OCI-LY1 (cell line): ENCODE results near the gene PIM3.

ENCODE experiments used
- H2AFZ ChIP-seq: fragments of 200-600 bp; sonication (generic), shearing (Covaris generic); 2 replicates; pipeline ENCODE4 v1.6.0; 2014; ENCODE audit warnings: antibody characterized with exemption, mild to moderate bottlenecking, low read length
- H3F3A ChIP-seq: fragments of 200-600 bp; sonication (generic), shearing (Covaris generic); 2 replicates; pipeline ENCODE4 v1.6.0; 2014; ENCODE audit warnings: mild to moderate bottlenecking, antibody characterized with exemption, low read length, moderate library complexity; ENCODE audit not compliant: insufficient read depth
- H3K27ac ChIP-seq: fragments of 200-600 bp; sonication (generic); 2 replicates; pipeline ENCODE4 v1.5.1; 2014; ENCODE audit warnings: low read length, mixed run types, mild to moderate bottlenecking, low read depth; ENCODE audit not compliant: poor library complexity, severe bottlenecking
- H3K27me3 ChIP-seq: fragments of 200-600 bp; sonication (generic); 2 replicates; pipeline ENCODE4 v1.6.0; 2014; ENCODE audit warnings: antibody characterized with exemption, mild to moderate bottlenecking, low read length, moderate library complexity; ENCODE audit not compliant: insufficient read depth
- H3K36me3 ChIP-seq: fragments of 200-600 bp; sonication (generic); 2 replicates; pipeline ENCODE4 v1.6.1; 2014; ENCODE audit warnings: mild to moderate bottlenecking, antibody characterized with exemption, low read length, moderate library complexity, mixed read lengths; ENCODE audit not compliant: insufficient read depth
- H3K4me1 ChIP-seq: fragments of 200-600 bp; sonication (generic); 2 replicates; pipeline ENCODE4 v1.5.1; 2014; ENCODE audit warnings: mild to moderate bottlenecking, low read length, moderate library complexity; ENCODE audit not compliant: insufficient read depth, severe bottlenecking
- H3K4me2 ChIP-seq: fragments of 200-600 bp; sonication (generic), shearing (Covaris generic); 2 replicates; pipeline ENCODE4 v1.6.1; 2014; ENCODE audit warnings: low read length
- H3K4me3 ChIP-seq: fragments of 200-600 bp; sonication (generic); 2 replicates; pipeline ENCODE4 v1.5.1; 2014; ENCODE audit warnings: low read length, low read depth, mild to moderate bottlenecking, mixed read lengths; ENCODE audit not compliant: poor library complexity, severe bottlenecking
- H3K79me2 ChIP-seq: fragments of 200-600 bp; shearing (Covaris generic); 2 replicates; pipeline ENCODE4 v1.6.1; 2016; ENCODE audit warnings: mixed run types, low read length, mixed read lengths; ENCODE audit not compliant: insufficient read depth
- H3K9ac ChIP-seq: fragments of 200-600 bp; sonication (generic), shearing (Covaris generic); 2 replicates; pipeline ENCODE4 v1.6.1; 2014; ENCODE audit warnings: mild to moderate bottlenecking, low read length, mixed read lengths
- H3K9me2 ChIP-seq: fragments of 200-600 bp; sonication (generic), shearing (Covaris generic); 2 replicates; pipeline ENCODE4 v1.6.1; 2014; ENCODE audit warnings: low read depth, mild to moderate bottlenecking, low read length, mixed read lengths
- H3K9me3 ChIP-seq: fragments of 200-600 bp; shearing (Covaris generic); 2 replicates; pipeline ENCODE4 v1.6.1; 2014; ENCODE audit warnings: low read length, mixed read lengths
- H4K20me1 ChIP-seq: fragments of 200-600 bp; sonication (generic), shearing (Covaris generic); 2 replicates; pipeline ENCODE4 v1.6.0; 2016; ENCODE audit warnings: mild to moderate bottlenecking, low read length; ENCODE audit not compliant: insufficient read depth
- CTCF ChIP-seq: fragments of 200-600 bp; sonication (generic), shearing (Covaris generic); IDR thresholded peaks from 2 replicates; pipeline ENCODE4 v1.5.1; 2017; ENCODE audit warnings: mild to moderate bottlenecking, antibody characterized with exemption, low read length, moderate library complexity, mixed read lengths
- EZH2 ChIP-seq: fragments of 200-600 bp; sonication (generic), shearing (Covaris generic); IDR thresholded peaks from 2 replicates; pipeline ENCODE4 v1.8.0; 2017; ENCODE audit warnings: borderline replicate concordance, mixed run types, mild to moderate bottlenecking, antibody characterized with exemption, low read length, moderate library complexity, mixed read lengths

PIM3 gene

GRCh38 chr22:49938565-49939136, 21.9 kb upstream of the PIM3 start:
- no peak for TF ChIP-seq EZH2
- TF ChIP-seq CTCF = no peak
- peaks cover 7% of the 10 kb centered on the region for H3K4me1 ChIP-seq
- no peaks in the 10 kb centered on the region for H4K20me1 ChIP-seq
- no peaks in the 10 kb centered on the region for H3K9me3 ChIP-seq
- no peak overlapping the region for H3K9ac ChIP-seq
- no peak overlapping the region for H3K4me3 ChIP-seq
- peaks cover 8% of the 10 kb centered on the region; the same call in 1 of the 2 replicates for H3K27me3 ChIP-seq
- H3K9me2 ChIP-seq = no peaks in the 10 kb centered on the region
- no peak overlapping the region for H2AFZ ChIP-seq
- H3F3A ChIP-seq = no peaks in the 10 kb centered on the region
- no peak overlapping the region for H3K4me2 ChIP-seq
- no peaks in the 10 kb centered on the region for H3K79me2 ChIP-seq
- H3K27ac ChIP-seq = no peak overlapping the region
- no peaks in the 10 kb centered on the region; the same call in 1 of the 2 replicates for H3K36me3 ChIP-seq

- no peak overlapping the region for H3K27ac ChIP-seq
- no peaks in the 10 kb centered on the region for H3K79me2 ChIP-seq
- H4K20me1 ChIP-seq = no peaks in the 10 kb centered on the region
- H3K36me3 ChIP-seq = no peaks in the 10 kb centered on the region; the same call in 1 of the 2 replicates
- no peak for TF ChIP-seq EZH2
- no peak for TF ChIP-seq CTCF
- no peak overlapping the region for H3K4me2 ChIP-seq
- no peaks in the 10 kb centered on the region for H3K9me3 ChIP-seq
- H3K4me3 ChIP-seq = no peak overlapping the region
- H3K27me3 ChIP-seq = peaks cover 8% of the 10 kb centered on the region; the same call in 1 of the 2 replicates
- H3K4me1 ChIP-seq = peaks cover 4% of the 10 kb centered on the region
- H3F3A ChIP-seq = no peaks in the 10 kb centered on the region
- H3K9ac ChIP-seq = no peak overlapping the region
- H3K9me2 ChIP-seq = no peaks in the 10 kb centered on the region
- no peak overlapping the region for H2AFZ ChIP-seq
Measured at GRCh38 chr22:49941507-49942316, 18.9 kb upstream of the PIM3 start.

- Histone ChIP-seq H3K9me3 (no peaks in the 10 kb centered on the region), H3K27me3 (peaks cover 5% of the 10 kb centered on the region; the same call in 1 of the 2 replicates), H3F3A (no peaks in the 10 kb centered on the region), H3K4me3 (no peak overlapping the region), H3K9me2 (no peaks in the 10 kb centered on the region), H3K4me1 (peaks cover 4% of the 10 kb centered on the region), H3K4me2 (no peak overlapping the region), H2AFZ (no peak overlapping the region), H3K79me2 (no peaks in the 10 kb centered on the region), H4K20me1 (no peaks in the 10 kb centered on the region), H3K27ac (no peak overlapping the region), H3K36me3 (no peaks in the 10 kb centered on the region; the same call in 1 of the 2 replicates), H3K9ac (no peak overlapping the region)
- TF ChIP-seq EZH2 (no peak), CTCF (no peak)
Measured at GRCh38 chr22:49942565-49943404, 17.8 kb upstream of the PIM3 start.
